ENCODE measurements around the gene UBE2H. TPM values are rescaled to one million over a fixed set of nuclear protein-coding genes. Genes with fewer than 3 reads are reported as not detected.

Gene UBE2H
- total RNA-seq, 1 experiment from 2014 or later: 28.8 TPM

DNA sequence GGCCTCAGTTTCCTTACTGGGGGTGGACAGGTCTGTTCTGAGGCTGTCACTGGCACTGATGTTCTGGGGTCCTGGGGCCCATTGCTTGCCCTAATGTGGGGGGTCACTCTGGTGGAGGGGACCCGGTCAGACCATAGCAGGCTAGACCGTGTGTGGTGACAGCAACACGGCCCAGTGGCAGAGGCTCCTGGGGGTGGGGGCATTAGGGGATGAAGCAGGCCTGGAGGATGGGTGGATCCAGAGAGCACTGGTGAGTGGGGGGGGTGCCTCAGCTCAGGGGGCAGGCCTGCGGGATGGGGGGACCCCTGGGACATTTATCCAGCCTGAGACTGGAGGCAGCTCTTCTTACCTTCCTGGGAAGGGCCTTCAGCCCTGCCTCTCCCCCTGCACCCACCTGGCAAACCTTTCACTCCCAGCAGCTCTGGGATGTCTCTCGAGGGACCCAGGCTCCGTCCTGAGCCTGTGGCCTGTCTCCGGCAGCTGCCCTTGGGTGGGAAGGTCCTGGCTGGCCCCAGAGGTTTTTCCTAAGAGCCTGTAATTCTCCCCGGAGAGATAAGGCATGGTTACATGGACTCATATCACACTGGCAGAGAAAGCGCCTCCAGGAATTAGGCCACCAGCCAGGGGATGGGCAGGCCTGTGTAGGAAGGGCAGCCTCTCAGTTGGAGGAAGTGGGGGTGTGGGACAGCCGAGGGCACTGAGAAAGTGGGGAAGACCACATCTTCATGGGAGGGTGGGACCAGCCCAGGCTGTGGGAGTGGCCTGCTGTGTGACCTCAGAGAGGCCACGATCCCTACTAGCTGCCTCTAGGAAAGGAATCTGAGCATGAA lies 147.7 kb downstream of the UBE2H start:
- intact Hi-C loops (cut with micrococcal nuclease; ENCODE audit: unreplicated experiment): no loop called here
- no peak overlapping the region for H3K4me3 ChIP-seq (ENCODE audit: low read depth, low read length, poor library complexity, severe bottlenecking)
- POLR2A ChIA-PET (ENCODE audit: low non-redundant PET): no interaction called here
- H3K9me3 ChIP-seq (ENCODE audit: low read depth, low read length, poor library complexity, severe bottlenecking): no peaks in the 10 kb centered on the region
- BruUV-seq (replicated peaks): no TSS peak
- CTCF ChIA-PET: interaction anchor here (0.6 kb wide), 1 partner anchor 13 kb away, joined by 3 read pairs; no protein-coding TSS in a partner anchor
- H3K4me1 ChIP-seq (ENCODE audit: insufficient read depth, low read length, poor library complexity, severe bottlenecking): no peaks in the 10 kb centered on the region
- H3K36me3 ChIP-seq (ENCODE audit: insufficient read depth, low read length, poor library complexity, severe bottlenecking): no peaks in the 10 kb centered on the region
- no peak for TF ChIP-seq EZH2 (IDR thresholded peaks at IDR 0.05; ENCODE audit: borderline replicate concordance, low read depth, low read length, poor library complexity, severe bottlenecking)
- TF ChIP-seq, protein P1, sequence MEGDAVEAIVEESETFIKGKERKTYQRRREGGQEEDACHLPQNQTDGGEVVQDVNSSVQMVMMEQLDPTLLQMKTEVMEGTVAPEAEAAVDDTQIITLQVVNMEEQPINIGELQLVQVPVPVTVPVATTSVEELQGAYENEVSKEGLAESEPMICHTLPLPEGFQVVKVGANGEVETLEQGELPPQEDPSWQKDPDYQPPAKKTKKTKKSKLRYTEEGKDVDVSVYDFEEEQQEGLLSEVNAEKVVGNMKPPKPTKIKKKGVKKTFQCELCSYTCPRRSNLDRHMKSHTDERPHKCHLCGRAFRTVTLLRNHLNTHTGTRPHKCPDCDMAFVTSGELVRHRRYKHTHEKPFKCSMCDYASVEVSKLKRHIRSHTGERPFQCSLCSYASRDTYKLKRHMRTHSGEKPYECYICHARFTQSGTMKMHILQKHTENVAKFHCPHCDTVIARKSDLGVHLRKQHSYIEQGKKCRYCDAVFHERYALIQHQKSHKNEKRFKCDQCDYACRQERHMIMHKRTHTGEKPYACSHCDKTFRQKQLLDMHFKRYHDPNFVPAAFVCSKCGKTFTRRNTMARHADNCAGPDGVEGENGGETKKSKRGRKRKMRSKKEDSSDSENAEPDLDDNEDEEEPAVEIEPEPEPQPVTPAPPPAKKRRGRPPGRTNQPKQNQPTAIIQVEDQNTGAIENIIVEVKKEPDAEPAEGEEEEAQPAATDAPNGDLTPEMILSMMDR (conservative IDR thresholded peaks at IDR 0.05; ENCODE audit: low read depth, low read length): no peak
- no peak overlapping the region for H3K27ac ChIP-seq (ENCODE audit: low read depth, low read length, poor library complexity, severe bottlenecking)
- no peak for DNase-seq (ENCODE audit: low spot score)
- no peaks in the 10 kb centered on the region for H3K27me3 ChIP-seq (replicated peaks; ENCODE audit: insufficient read depth, low read depth, low read length, poor library complexity)

DNA sequence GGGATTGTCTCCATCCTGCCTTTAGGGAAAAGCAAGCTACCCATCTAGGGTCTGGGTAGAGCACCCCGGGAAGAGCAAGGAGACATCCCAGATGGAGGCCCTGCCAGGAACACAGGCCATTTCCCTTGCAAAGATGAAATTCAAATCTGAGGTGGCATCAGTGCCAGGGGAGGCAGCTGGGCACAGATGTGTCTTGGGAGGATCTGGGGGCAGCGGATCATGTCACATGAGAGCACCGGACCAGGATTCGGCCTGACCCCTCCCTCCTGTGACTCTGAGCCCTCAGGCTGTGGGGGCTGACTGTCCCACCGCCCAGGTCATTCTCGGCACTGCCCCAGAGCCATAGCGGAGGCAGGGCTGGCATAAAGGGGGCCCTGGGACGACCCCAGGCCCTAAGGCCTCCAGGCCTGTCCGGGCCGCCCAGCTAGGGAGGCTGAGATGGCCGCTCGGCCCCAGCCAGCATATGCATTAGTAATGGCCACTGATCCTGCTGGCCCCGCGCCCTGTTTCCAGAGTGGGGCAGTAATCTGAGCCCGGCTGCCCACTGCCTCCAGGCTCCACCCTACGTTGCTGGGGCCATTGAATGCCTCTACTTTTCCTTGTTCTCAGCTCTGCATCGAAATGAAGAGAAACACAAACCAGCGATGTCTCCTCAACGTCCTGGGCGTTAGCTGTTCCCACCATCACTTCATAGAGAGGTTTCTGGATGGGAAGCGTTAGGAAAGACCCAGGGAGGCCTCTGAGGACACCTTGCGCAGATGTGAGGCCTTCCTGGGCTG lies 148.5 kb downstream of the UBE2H start:
- Histone ChIP-seq H3K36me3 (ENCODE audit: insufficient read depth, low read length, poor library complexity, severe bottlenecking) (no peaks in the 10 kb centered on the region), H3K27me3 (replicated peaks; ENCODE audit: insufficient read depth, low read depth, low read length, poor library complexity) (no peaks in the 10 kb centered on the region), H3K27ac (ENCODE audit: low read depth, low read length, poor library complexity, severe bottlenecking) (no peak overlapping the region), H3K4me1 (ENCODE audit: insufficient read depth, low read length, poor library complexity, severe bottlenecking) (no peaks in the 10 kb centered on the region), H3K9me3 (ENCODE audit: low read depth, low read length, poor library complexity, severe bottlenecking) (no peaks in the 10 kb centered on the region), H3K4me3 (ENCODE audit: low read depth, low read length, poor library complexity, severe bottlenecking) (no peak overlapping the region)
- ChIA-PET CTCF (interaction anchor here (0.6 kb wide), 1 partner anchor 12 kb away, joined by 3 read pairs; no protein-coding TSS in a partner anchor), POLR2A (ENCODE audit: low non-redundant PET) (interaction anchor here (0.5 kb wide), 1 partner anchor 556 kb away, joined by 9 read pairs; no protein-coding TSS in a partner anchor)
- no TSS peak for BruUV-seq (replicated peaks)
- intact Hi-C loops (cut with micrococcal nuclease; ENCODE audit: unreplicated experiment): no loop called here
- DNase-seq (ENCODE audit: low spot score): no peak
- TF ChIP-seq, protein P1 (conservative IDR thresholded peaks at IDR 0.05; ENCODE audit: low read depth, low read length): no peak
- TF ChIP-seq EZH2 (IDR thresholded peaks at IDR 0.05; ENCODE audit: borderline replicate concordance, low read depth, low read length, poor library complexity, severe bottlenecking): no peak

DNA sequence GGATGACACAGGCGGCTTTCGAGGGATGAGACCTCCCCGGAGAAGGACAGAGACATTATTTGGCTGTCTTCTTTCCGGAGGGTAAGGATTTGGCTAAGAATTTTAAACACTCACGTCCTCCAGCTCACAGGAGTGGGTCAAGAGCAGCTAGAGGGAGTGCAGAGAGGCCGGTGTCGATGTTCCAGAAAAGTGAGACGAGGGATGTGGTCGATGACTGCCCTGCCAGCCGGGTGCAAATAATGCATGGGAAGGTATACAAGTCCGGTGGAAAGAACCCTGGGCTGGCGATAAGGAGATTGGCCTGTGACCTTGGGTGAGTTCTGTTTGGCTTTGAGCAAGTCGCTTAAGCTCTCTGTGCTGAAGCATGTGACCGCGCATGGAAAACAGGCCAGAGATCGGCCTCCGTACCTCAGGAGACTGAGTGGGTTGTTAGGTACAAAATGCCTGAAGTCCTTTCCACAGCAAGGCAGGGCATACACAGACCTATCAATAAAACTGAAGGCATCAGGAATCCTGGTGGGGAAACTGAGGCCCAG lies 149.1 kb downstream of the UBE2H start:
- DNase-seq (ENCODE audit: low spot score): no peak
- intact Hi-C loops (cut with micrococcal nuclease; ENCODE audit: unreplicated experiment): no loop called here
- CTCF ChIA-PET: interaction anchor here (0.6 kb wide), 1 partner anchor 26 kb away, joined by 7 read pairs; no protein-coding TSS in a partner anchor
- BruUV-seq (replicated peaks): no TSS peak
- Histone ChIP-seq H3K4me3 (ENCODE audit: low read depth, low read length, poor library complexity, severe bottlenecking) (no peak overlapping the region), H3K4me1 (ENCODE audit: insufficient read depth, low read length, poor library complexity, severe bottlenecking) (no peaks in the 10 kb centered on the region), H3K27me3 (replicated peaks; ENCODE audit: insufficient read depth, low read depth, low read length, poor library complexity) (no peaks in the 10 kb centered on the region), H3K9me3 (ENCODE audit: low read depth, low read length, poor library complexity, severe bottlenecking) (no peaks in the 10 kb centered on the region), H3K27ac (ENCODE audit: low read depth, low read length, poor library complexity, severe bottlenecking) (no peak overlapping the region), H3K36me3 (ENCODE audit: insufficient read depth, low read length, poor library complexity, severe bottlenecking) (no peaks in the 10 kb centered on the region)
- POLR2A ChIA-PET (ENCODE audit: low non-redundant PET): interaction anchor here (0.5 kb wide), 1 partner anchor 555 kb away, joined by 9 read pairs; no protein-coding TSS in a partner anchor
- TF ChIP-seq EZH2 (IDR thresholded peaks at IDR 0.05; ENCODE audit: borderline replicate concordance, low read depth, low read length, poor library complexity, severe bottlenecking): no peak
- TF ChIP-seq, protein P1 (conservative IDR thresholded peaks at IDR 0.05; ENCODE audit: low read depth, low read length): no peak

All from A673 (cell line).